Measurements from ENCODE around the gene GALT.
A peak's percentile ranks its signal among the peaks of the same experiment; 100 is the strongest.

The GALT gene

GRCh38 chr9:34646211-34647083 lies at the start of gene GALT:
TSS of gene GALT (plus strand) at chr9:34646675. CDS start at chr9:34646705, 30 bp downstream.
- peak; percentile 48 for DNase-seq

DNA sequence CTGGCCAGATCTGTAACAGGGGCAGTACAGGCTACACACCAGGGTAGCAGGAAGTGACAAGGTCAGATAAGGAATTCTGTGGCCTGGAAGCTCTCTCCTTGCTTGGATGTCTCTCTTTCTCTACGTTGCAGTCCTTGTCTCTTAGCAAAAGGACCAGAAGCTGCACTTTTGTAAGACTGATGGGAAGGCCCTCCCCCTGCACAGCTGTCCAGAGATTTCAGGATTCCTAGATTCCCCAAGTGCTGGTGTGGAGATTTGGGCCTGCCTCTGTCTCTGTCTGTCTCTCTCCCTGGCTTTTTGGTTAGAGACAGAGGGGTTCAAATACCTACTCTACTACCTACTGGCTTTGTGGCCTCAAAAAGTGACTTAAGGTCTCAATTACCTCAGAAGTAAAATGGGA lies 46.9 kb upstream of the GALT start:
- DNase-seq = no peak

- DNase-seq = no peak
Measured at GRCh38 chr9:34600908-34601307, 45.6 kb upstream of the GALT start.

- no peak for DNase-seq
Measured at GRCh38 chr9:34601937-34602573, 44.4 kb upstream of the GALT start.

GRCh38 chr9:34603610-34604231 lies 42.8 kb upstream of the GALT start:
- DNase-seq = peak; percentile 23

DNA sequence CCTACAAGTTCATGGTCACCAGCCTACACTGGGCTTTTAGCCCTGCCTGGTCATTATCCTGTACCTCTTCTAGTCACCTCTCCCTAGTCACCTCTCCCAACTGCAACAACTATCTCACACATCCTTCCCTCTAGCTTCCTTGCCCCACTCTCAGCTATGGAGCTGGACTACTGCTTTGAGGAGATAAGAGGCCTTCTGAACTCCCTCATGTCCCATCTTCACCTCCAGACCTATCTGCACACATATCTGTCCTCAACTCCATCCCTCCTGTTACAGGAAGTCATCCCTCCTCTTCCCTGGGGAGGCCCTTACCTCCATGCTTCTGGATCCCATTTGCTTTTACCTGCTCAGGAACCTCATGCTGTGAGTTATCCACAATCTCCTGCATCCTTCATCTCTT lies 40.3 kb upstream of the GALT start:
- no peak for DNase-seq

DNA sequence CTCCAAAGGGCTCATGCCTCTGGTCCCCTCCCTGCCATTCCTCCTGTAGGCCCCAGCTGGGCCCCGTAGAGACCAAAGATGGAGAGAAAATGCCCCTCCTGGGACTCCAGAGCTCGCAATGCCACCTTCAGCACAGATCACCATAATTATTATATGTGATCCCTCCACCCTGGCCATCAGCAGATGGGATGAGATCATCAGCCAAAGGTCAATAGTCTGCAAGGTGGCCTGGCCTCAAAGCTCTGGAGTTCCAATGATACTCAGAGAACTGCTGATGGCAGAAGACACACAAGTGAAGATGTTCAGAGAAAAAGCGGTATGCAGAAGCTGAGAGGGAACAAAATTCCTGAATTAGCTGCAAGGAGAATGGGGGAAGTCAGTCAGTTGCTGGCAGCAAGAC lies 39.6 kb upstream of the GALT start:
- no peak for DNase-seq

- DNase-seq = no peak
Measured at GRCh38 chr9:34607331-34607730, 39.1 kb upstream of the GALT start.

DNA sequence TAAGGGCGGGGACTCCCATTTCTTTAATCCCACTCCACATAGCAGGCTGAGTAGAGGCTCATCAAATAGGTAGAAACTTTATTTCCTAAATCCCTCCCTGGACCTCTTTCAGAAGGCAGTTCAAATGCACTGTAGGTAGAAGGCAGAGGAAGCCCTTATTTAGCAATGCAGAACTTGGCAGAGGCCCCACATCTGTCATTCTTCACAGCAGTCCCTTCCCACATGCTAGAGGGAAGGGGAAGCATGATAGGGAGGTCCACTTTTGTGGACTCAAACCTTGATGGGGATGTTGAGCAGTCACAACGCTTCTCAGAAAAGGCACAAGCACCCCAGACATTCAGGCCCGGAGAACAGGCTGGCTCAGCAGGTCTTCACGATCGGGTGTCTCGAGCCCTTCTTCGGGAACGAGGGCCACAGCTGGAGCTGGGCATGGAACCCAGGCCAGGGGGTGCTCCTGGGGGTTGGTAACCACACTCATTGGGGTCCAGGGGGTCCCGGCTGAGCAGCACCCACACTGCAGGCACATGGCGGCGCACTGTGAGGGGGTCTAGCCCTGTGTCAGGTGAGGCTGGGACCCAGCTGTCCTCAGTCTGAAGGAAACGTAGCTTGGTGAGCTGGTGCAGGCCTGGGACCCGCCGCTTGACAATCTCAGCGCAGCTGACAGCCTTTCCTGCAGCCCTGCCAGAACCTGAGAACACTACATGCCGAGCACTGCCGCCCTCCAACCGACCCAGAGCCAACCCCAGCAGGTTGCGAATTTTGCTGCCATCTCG lies 35.9 kb upstream of the GALT start:
- DNase-seq = no peak

DNA sequence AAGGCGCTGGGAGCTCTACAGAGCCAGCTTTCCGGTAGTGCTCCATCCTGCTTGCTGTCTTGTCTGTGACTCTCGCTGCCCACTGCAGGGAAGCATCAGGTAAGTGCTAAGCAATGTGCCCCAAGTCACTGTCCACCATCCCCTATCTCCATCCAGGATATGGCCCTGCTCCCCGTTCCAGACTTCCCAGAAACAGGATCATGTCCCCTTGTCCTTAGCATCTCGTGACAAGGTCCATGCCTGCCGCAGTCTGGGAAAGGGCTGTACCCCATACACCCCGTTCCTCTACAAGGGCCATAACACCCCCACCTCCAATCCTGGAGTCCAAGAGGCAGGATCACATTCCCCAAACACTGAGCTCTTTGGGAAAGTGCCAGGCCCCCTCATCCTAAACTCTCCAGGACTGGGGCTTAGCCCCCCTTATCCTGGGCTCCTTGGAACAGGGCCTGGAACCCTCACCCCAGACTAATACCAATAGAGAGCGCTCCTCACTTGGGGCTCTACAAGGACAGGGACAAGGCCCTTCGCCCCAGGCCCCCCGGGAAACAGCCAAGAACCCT lies 35.1 kb upstream of the GALT start:
- no peak for DNase-seq

GRCh38 chr9:34611811-34612787 lies 34.4 kb upstream of the GALT start, which contains the start of gene RPP25L:
TSS of gene RPP25L (minus strand) at chr9:34612097. CDS start at chr9:34611296, 801 bp downstream.
- DNase-seq = peak; percentile 25

DNA sequence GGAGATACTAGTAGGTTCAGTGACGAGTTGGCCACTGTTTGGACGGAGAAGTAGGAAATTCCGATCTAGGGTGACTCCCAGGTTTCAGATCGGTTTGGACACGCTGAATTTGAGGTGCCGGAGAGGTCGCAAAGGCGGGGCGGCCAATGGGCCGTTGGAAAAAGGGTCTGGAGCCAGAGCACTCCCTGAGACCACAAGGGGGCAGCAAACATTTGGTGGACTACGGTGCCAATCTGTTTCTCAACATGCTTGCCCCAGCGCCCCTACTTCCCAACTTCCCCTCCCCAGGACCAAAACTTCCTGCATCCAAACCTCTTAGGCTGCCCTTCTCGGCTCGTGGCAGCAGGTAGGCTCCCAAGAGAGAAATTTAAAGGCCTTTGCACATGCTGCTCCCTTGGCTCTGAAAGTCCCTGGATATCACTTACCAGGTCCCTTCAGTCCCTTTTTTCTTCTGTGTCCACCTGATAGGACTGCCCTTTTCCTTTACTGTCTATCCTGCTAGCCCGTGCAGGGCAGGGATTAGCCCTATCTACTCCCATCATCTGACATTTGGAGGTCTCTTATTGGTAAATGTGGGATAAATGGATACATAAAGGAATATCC lies 33.6 kb upstream of the GALT start:
- DNase-seq = peak; percentile 22

- no peak for DNase-seq
Measured at GRCh38 chr9:34615132-34615531, 31.3 kb upstream of the GALT start.

DNA sequence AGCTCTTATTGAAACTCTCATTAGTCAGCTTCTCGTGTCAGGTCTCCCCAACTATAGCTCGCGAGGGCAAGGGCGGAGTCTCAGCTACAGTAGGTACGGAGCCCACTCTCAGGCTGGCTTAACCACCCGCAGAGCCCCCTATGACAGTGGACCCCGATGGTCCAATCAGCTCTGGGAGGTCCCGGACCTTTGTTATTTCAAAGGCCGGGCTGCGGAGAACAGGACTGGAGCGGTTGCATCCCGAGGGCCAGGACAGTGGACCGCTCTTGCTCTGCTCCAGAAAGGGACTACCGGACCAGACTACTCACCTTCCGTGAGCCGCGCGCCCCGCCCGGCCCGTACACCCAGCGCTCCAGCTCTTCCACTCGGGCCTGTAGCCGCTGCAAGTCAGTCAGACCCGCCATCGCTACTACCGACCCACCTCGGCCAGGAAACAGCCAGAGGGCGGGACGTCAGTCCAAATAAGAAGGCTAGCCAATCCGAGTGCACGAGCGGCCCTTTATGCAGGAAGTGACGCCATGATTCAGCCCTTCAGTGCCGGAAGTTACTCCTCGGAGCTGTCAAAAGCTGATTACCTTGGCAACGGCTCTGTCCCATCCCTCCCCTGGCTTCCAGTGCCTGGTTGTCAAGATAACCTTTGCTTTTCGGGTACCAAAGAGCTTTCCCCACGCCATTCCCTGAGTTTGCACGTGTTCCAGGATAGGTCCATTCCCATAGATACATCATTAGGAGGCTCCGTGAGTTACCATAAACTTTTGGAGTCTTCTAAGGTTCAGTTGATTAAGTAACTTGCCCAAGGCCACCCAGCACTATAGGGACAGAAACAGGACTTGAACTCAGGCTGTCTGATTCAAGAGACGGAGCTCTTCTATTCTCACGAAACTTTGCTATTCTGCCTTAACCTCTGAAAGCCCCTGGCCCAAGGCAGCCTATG lies 26.1 kb upstream of the GALT start, which contains the start of gene DCTN3:
Gene DCTN3 (minus strand): TSS at position 435 of the 934 bp plus-strand sequence. CDS start 31 bp downstream, at position 404.
- peak; percentile 95 for DNase-seq

- no peak for DNase-seq
Measured at GRCh38 chr9:34623374-34624235, 22.9 kb upstream of the GALT start.

DNA sequence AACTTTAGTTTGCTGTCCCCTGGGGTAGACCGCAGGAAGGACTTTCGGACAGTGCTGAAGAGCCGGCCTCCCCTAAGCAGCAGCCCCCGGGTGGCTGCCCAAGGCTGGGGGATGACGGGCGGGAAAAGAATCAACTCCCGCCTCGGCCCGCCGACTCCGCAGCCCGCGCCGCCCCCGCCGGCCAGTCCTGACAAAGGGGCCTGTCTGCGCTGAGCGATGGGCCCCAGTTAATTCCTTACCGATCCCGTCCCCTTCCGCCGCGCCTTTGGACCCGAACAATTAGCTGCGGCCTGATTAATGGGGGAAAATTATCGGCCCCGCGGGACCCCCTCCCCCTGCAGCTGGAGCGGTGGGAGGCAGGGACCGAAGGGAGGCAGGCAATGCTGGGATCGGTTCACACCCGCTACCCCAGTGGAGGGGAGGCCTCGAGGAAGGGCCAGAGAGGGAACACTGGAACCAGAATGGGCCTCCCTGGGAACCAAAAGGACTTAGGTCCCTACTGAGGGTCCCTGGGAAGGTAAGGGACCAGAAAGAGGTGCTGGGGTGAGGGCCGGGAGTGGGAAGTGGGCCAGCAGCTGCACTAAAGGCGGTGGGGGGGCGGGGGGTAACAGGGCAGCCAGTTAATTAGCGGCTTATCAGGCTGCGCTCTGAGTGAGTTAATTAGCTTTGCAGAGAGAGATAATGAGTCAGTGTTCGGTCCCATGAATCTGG lies 21.8 kb upstream of the GALT start:
- DNase-seq = no peak

DNA sequence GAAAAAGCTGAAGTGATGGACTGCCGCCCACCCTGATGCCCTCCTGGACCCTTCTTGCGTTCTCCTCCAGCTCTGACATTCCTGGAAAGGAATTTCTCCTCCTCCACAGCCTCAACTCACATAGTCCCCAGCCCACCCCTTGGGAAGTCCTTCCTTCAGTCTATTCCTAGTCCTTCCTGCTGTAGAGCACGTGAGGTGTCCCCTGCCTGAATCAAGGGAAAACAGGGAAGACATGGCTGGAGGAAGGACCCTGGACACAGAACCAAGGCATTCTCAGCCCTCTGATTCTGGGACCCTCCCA lies 21.3 kb upstream of the GALT start:
- DNase-seq = no peak
